HG02973 (cell line): Measurements from ENCODE around the gene TPH1.
"Not testable (repeated sequence)": the region's sequence is repeated elsewhere in the genome, so short reads cannot be mapped to it uniquely, and the experiment has no call there.

ENCODE experiments used
- ATAC-seq: cut with Tn5 transposase; IDR thresholded peaks from one replicate; pipeline ENCODE4 v1.9.1; 2021; ENCODE audit warnings: moderate library complexity; ENCODE audit not compliant: unreplicated experiment

The TPH1 gene

GRCh38 chr11:18022419-18022818 lies 23.6 kb downstream of the TPH1 start:
- ATAC-seq: no peak

DNA sequence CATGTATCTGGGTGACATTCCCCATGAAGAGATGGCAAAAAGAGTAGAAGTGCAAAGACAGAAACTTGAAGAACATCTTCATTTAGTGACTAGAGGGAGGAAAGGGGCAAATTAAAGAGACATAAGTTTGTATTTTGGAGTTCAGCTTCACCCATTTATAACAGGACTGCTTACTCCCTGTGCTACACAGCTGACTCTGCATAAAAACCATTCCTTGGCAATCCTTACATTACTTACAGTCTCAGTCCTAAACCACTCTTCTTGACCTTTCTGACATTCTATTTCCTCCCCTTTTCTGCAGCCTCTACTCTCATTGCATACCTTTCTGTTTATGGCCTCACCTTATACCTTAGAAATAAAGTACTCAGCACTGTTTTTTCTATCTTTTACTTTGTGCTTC lies 26.4 kb downstream of the TPH1 start:
- no peak for ATAC-seq

DNA sequence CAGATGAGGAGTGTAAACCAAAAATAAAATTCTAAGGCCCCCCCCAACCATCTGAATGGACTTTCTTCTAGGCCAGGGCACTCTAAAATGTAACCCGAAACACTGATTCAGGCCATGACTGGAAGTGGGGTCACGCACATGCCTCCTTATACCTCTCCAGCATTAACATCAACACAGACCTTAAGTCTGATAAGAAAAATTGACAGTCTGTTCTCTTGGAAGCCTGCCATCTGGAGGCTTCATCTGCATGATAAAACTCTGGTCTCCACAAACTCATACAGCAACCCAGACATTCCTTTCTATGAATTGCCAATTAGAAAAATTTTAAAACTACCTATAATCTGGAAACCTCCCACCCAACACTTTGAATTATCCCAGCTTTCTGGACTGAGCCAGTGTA lies 29.3 kb downstream of the TPH1 start:
- ATAC-seq: no peak

DNA sequence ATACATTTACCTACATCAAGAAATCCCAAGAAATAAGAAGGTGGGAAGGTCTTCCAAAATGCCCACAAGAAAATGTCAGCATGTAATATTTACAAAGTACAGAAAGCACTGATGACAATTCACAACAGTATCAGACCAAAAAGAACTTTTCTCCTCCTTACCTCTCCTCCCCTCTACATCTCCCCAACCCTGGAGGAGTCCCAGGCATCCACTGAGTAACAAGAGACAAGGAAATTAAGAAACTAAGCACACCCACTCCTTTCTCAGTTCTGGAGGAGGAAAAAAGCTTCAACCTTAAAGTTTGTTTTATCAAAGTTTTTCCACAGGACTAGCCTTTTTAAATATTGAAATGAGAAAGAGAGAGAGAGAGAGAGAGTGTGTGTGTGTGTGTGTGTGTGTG lies 31.2 kb downstream of the TPH1 start:
- ATAC-seq: no peak

DNA sequence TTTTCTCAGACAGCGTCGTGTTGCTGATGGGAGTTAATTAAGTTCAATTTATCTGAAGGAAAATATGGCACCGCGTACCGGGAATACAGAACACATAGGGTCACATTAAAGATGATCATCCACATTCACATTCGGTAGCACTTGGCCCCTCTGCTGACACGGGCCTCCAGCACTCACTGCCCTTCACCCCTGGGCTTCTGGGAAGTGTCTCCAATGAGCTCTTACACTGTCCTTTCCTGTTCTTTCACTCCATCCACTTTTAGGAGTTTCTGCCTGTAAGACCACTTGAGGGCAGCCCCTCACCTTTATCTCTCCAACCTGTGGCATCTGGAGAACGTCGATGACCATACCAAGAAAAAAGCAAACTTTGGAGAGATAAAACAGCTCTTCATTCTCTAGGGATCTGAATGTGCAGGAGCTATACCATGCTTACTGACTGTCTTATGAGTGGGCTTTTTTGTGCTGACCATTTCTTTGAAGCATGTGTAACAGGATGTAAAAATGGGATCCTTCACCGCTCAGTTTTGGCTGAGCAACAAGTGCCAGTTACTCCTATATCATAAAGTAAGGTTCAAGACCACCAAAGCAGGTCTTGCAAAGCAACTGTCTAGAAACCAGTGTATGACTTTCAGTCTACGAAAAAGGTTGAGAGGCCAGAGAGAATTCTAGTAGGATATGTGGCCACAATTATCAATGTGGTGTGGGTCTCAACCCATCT lies 32.1 kb downstream of the TPH1 start:
- ATAC-seq: no peak

GRCh38 chr11:18012906-18013781 lies 32.9 kb downstream of the TPH1 start, which contains the start of gene SERGEF:
TSS of gene SERGEF (minus strand) at chr11:18013047. CDS start at chr11:18013010, 37 bp downstream.
- ATAC-seq: peak; percentile 89

- ATAC-seq: no peak
Observed at GRCh38 chr11:18012122-18012905, 33.8 kb downstream of the TPH1 start.

DNA sequence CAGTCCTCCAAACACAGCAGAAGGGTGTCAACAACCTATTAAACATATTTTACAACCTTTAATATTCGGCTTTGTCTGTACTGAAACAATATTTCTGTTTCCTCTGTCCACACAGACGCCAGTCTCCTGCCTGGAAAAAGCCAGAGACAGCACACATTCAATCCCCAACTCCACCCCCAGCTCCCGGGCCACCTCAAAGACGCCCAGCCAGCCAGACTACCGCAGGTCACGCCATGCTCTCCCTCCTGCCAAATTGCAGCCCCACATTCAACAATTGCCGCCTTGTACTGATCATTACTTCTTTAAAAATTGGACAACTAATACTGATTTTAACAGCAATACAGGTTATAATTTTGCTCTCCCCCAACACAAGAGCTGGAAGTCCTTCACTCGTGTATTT lies 34.4 kb downstream of the TPH1 start:
- ATAC-seq: no peak

DNA sequence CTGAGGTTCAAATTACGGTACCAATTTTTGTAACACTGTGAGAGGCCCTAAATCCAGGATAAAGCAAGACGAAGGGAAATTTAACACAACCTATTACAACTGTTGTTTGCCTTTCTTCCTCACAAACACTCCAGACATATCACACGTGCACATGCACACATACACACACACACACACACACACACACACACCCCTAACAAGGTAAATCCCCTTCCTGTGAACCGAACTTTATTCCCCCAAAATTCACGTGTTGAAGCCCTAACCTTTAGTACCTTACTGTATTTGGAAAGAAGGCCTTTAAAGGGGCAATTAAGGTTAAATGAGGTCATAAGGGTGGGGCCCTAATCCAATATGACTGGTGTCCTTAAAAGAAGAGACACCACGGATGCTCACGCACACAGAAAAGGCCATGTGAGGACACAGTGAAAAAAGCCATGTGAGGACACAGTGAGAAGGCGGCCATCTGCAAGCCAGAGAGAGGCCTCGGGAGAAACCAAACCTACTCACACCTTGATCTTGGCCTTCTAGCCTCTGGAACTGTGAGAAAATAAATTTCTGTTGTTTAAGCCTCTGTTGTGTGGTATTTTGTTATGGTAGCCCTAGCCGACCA lies 35.0 kb downstream of the TPH1 start:
- ATAC-seq: no peak

DNA sequence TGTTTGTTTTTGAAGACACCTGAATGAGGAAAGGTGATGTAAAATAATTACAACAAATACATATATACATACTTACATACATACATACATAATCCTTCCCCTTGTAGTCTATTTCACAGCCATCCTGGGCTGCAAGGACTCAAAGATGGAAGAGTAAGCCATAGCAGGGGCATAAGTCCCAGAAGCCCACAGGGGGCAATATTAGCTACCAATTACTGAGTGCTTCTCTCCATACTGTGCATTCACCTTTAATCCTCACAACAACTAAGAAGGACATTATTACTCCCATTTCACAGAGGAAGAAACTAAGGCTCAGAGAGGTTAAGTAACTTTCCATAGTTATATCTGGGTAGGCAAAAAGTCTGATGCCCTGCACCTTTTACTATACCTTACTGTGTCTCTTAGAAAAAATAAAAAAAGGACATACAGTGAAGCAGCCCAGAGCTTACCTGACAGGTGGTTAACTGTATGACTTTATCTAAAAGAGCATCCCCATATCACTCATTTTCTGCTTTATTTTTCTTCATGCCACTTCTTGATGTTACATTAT lies 35.9 kb downstream of the TPH1 start:
- ATAC-seq: no peak

GRCh38 chr11:18005376-18006129 lies 40.5 kb downstream of the TPH1 start:
- no peak for ATAC-seq

DNA sequence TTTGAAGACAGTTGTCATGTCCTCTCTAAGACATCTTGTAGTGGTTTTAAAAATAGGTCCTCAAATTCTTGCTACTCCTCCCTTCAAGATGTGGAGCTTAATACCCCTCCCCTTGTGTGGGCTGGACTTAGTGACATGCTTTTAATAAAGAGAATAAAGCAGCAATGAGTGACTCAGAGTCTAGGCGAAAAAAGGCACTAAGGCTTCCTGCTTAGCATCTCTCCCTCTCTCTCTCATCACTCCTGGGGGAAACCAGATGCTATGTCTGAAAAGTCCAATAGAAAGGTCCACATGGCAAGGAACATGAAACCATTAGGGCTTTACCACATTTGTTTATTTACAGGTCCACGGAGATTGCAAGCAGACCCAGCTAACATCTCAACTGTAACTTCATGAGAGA lies 44.9 kb downstream of the TPH1 start:
- no peak for ATAC-seq

- peak; percentile 78 for ATAC-seq
Observed at GRCh38 chr11:18000760-18001159, 45.3 kb downstream of the TPH1 start.

DNA sequence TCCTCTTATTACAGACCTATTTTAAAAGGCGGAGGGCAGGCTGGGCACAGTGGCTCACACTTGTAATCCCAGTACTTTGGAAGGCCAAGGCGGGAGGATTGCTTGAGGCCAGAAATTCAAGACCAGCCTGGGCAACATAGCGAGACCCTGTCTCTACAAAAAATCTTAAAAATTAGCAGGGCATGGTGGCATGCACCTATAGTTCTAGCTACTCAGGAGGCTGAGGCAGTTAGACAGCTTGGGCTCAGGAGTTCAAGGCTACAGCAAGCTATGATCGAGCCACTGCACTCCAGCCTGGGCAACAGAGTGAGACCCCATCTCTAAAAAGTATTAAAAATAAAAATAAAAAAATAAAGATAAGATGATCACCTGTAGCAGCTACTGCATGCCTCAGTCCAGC lies 45.9 kb downstream of the TPH1 start:
- ATAC-seq: not testable (repeated sequence)
